Measurements from ENCODE around the gene ZC3H7A. TPM values are rescaled to one million over a fixed set of nuclear protein-coding genes. Genes with fewer than 3 reads are reported as not detected.

ZC3H7A gene
- total and polyA plus RNA-seq, 9 of the 15 experiments (the other 6 are each of a cell fraction or from before 2014, with no cell fraction given), result 19.8 to 49.1 (median 28.2) TPM

DNA sequence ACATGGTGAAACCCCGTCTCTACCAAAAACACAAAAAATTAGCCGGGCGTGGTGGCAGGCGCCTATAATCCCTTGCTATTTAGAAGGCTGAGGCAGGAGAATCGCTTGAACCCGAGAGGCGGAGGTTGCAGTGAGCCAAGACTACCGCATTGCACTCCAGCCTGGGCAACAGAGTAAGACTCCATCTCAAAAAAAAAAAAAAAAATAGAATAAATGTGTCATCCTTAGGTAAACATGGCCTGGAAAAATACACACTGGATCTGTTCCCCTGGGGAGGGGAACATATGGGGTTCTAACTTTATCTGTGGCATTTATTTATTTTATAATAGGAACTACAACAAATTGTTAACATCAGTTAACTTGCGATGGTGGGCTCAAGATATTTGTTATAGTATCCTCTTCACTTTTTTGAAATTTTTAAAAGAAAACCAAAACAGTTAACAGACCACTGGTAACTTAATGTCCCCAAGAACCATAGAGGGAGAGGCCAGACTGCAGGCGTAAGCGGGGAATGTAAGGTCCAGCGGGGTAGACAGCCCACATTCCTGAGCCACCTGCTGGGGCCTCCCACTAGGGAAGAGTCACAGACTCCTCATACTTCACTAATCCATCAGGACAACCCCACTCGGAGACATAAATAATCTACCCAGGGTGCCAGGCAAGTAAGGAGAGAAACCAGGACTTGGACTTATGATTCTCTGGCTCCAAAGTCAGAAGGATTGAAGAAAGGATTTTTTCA lies 41.9 kb downstream of the ZC3H7A start:
- Histone ChIP-seq H3K9ac (ENCODE audit: insufficient read depth in 1 of 2, low read depth in 2 of 2, low read length in 2 of 2) (no peak overlapping the region), H3K4me1 (replicated peaks in 1 of 2; ENCODE audit: control insufficient read depth in 2 of 2, insufficient read depth in 2 of 2, low read length in 2 of 2) (no peaks in the 10 kb centered on the region), H3K4me2 (ENCODE audit: insufficient read depth, low read length) (no peak overlapping the region), H3K27ac (ENCODE audit: extremely low read depth, low read depth, low read length) (no peak overlapping the region), H3K36me3 (ENCODE audit: control insufficient read depth, insufficient read depth, low read length) (peaks cover 84% of the 10 kb centered on the region), H3K4me3 (no peak overlapping the region), H3K9me3 (replicated peaks; ENCODE audit: control insufficient read depth, insufficient read depth, low read depth, low read length) (no peaks in the 10 kb centered on the region), H3K27me3 (ENCODE audit: control insufficient read depth in 2 of 2, insufficient read depth in 2 of 2, low read length in 2 of 2) (no peaks in the 10 kb centered on the region), H3K9me1 (ENCODE audit: control insufficient read depth, insufficient read depth, low read length) (no peaks in the 10 kb centered on the region), H4K20me1 (replicated peaks; ENCODE audit: control insufficient read depth, insufficient read depth, low read length) (peaks cover 4% of the 10 kb centered on the region; the same call in 1 of the 2 replicates), H3K79me2 (ENCODE audit: control insufficient read depth, insufficient read depth, low read length) (no peaks in the 10 kb centered on the region), H2AFZ (ENCODE audit: low read depth, low read length) (no peak overlapping the region)
- intact Hi-C loops (cut with micrococcal nuclease) (no loop called here), in situ Hi-C loops (cut with MboI) (no loop called here)
- FAIRE-seq (no peak), ATAC-seq (no peak), DNase-seq (ENCODE audit: extremely low read depth in 1 of 4, low spot score in 3 of 4) (no peak)
- ChIA-PET CTCF (ENCODE audit: low intra/inter-chr PET ratio) (no interaction called here), POLR2A (interaction anchor here (0.6 kb wide), 3 partner anchors 12 to 31 kb away, joined by 3 read pairs; partner anchors contain the start of gene TXNDC11)
- 93% methylated on average over 13 of the region's 13 CpGs for WGBS (ENCODE audit: insufficient coverage, low coverage, missing lambda C conversion rate)
- BruUV-seq (replicated peaks), result no TSS peak
- no peak for TF ChIP-seq NR4A1 (CRISPR knock-in tag; IDR thresholded peaks at IDR 0.05)
- no peak for TF ChIP-seq NR4A1 (tag; IDR thresholded peaks at IDR 0.05)
- TF ChIP-seq, protein P1, sequence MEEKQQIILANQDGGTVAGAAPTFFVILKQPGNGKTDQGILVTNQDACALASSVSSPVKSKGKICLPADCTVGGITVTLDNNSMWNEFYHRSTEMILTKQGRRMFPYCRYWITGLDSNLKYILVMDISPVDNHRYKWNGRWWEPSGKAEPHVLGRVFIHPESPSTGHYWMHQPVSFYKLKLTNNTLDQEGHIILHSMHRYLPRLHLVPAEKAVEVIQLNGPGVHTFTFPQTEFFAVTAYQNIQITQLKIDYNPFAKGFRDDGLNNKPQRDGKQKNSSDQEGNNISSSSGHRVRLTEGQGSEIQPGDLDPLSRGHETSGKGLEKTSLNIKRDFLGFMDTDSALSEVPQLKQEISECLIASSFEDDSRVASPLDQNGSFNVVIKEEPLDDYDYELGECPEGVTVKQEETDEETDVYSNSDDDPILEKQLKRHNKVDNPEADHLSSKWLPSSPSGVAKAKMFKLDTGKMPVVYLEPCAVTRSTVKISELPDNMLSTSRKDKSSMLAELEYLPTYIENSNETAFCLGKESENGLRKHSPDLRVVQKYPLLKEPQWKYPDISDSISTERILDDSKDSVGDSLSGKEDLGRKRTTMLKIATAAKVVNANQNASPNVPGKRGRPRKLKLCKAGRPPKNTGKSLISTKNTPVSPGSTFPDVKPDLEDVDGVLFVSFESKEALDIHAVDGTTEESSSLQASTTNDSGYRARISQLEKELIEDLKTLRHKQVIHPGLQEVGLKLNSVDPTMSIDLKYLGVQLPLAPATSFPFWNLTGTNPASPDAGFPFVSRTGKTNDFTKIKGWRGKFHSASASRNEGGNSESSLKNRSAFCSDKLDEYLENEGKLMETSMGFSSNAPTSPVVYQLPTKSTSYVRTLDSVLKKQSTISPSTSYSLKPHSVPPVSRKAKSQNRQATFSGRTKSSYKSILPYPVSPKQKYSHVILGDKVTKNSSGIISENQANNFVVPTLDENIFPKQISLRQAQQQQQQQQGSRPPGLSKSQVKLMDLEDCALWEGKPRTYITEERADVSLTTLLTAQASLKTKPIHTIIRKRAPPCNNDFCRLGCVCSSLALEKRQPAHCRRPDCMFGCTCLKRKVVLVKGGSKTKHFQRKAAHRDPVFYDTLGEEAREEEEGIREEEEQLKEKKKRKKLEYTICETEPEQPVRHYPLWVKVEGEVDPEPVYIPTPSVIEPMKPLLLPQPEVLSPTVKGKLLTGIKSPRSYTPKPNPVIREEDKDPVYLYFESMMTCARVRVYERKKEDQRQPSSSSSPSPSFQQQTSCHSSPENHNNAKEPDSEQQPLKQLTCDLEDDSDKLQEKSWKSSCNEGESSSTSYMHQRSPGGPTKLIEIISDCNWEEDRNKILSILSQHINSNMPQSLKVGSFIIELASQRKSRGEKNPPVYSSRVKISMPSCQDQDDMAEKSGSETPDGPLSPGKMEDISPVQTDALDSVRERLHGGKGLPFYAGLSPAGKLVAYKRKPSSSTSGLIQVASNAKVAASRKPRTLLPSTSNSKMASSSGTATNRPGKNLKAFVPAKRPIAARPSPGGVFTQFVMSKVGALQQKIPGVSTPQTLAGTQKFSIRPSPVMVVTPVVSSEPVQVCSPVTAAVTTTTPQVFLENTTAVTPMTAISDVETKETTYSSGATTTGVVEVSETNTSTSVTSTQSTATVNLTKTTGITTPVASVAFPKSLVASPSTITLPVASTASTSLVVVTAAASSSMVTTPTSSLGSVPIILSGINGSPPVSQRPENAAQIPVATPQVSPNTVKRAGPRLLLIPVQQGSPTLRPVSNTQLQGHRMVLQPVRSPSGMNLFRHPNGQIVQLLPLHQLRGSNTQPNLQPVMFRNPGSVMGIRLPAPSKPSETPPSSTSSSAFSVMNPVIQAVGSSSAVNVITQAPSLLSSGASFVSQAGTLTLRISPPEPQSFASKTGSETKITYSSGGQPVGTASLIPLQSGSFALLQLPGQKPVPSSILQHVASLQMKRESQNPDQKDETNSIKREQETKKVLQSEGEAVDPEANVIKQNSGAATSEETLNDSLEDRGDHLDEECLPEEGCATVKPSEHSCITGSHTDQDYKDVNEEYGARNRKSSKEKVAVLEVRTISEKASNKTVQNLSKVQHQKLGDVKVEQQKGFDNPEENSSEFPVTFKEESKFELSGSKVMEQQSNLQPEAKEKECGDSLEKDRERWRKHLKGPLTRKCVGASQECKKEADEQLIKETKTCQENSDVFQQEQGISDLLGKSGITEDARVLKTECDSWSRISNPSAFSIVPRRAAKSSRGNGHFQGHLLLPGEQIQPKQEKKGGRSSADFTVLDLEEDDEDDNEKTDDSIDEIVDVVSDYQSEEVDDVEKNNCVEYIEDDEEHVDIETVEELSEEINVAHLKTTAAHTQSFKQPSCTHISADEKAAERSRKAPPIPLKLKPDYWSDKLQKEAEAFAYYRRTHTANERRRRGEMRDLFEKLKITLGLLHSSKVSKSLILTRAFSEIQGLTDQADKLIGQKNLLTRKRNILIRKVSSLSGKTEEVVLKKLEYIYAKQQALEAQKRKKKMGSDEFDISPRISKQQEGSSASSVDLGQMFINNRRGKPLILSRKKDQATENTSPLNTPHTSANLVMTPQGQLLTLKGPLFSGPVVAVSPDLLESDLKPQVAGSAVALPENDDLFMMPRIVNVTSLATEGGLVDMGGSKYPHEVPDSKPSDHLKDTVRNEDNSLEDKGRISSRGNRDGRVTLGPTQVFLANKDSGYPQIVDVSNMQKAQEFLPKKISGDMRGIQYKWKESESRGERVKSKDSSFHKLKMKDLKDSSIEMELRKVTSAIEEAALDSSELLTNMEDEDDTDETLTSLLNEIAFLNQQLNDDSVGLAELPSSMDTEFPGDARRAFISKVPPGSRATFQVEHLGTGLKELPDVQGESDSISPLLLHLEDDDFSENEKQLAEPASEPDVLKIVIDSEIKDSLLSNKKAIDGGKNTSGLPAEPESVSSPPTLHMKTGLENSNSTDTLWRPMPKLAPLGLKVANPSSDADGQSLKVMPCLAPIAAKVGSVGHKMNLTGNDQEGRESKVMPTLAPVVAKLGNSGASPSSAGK (IDR thresholded peaks at IDR 0.05), result no peak
- TF ChIP-seq MYBL2 (IDR thresholded peaks at IDR 0.05; ENCODE audit: low read depth), result no peak
- TF ChIP-seq MYBL2 (CRISPR knock-in tag; IDR thresholded peaks at IDR 0.05; ENCODE audit: borderline replicate concordance), result no peak
- TF ChIP-seq HMG20B (CRISPR knock-in tag; IDR thresholded peaks at IDR 0.05), result no peak
- TF ChIP-seq, protein P2, sequence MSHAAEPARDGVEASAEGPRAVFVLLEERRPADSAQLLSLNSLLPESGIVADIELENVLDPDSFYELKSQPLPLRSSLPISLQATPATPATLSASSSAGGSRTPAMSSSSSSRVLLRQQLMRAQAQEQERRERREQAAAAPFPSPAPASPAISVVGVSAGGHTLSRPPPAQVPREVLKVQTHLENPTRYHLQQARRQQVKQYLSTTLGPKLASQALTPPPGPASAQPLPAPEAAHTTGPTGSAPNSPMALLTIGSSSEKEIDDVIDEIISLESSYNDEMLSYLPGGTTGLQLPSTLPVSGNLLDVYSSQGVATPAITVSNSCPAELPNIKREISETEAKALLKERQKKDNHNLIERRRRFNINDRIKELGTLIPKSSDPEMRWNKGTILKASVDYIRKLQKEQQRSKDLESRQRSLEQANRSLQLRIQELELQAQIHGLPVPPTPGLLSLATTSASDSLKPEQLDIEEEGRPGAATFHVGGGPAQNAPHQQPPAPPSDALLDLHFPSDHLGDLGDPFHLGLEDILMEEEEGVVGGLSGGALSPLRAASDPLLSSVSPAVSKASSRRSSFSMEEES (CRISPR knock-in tag; IDR thresholded peaks at IDR 0.05), result no peak
- TF ChIP-seq GABPB1 (CRISPR knock-in tag; IDR thresholded peaks at IDR 0.05), result no peak
